H1 (cell line): ENCODE measurements around the gene CAVIN2. TPM values are rescaled to one million over a fixed set of nuclear protein-coding genes. Genes with fewer than 3 reads are reported as not detected.

Experiments used
- CTCF ChIA-PET: fragments of 300-600 bp; sonication (Branson Sonifier 250); formaldehyde crosslinking; loops from one replicate; lab custom pipeline; 2021; ENCODE audit not compliant: partially characterized antibody; lab: Charles Lee
- POLR2A ChIA-PET: fragments of 300-600 bp; sonication (Branson Sonifier 250); formaldehyde crosslinking; loops from one replicate; lab custom pipeline; 2021; ENCODE audit warnings: inconsistent platforms; ENCODE audit not compliant: partially characterized antibody; lab: Charles Lee
- DNase-seq, 2 experiments: peaks; one replicate each; pipeline versions ENCODE4 v3.0.0 to v3.0.0-alpha.2; 2010 to 2022; ENCODE audit warnings: low spot score in 2 of 2, low read depth in 1 of 2, mixed read lengths in 1 of 2
- FAIRE-seq: peaks from 2 replicates; lab custom pipeline; 2011; peaks lifted over from hg19 to GRCh38; lab: Jason Lieb, UNC
- H2AFZ ChIP-seq: 2 replicates; pipeline ENCODE4 v1.8.1; 2012; ENCODE audit warnings: low read length, inconsistent platforms
- H2AK5ac ChIP-seq: 2 replicates; pipeline ENCODE4 v1.6.1; 2013; ENCODE audit warnings: low read depth, low read length
- H2BK120ac ChIP-seq: replicated peaks from 2 replicates; pipeline ENCODE3; 2013; ENCODE audit warnings: low read depth, low read length, inconsistent platforms
- H2BK12ac ChIP-seq: 2 replicates; pipeline ENCODE4 v1.6.1; 2013; ENCODE audit warnings: low read depth, low read length
- H2BK15ac ChIP-seq: 2 replicates; pipeline ENCODE4 v1.6.1; 2013; ENCODE audit warnings: low read length
- H2BK20ac ChIP-seq: 2 replicates; pipeline ENCODE4 v1.6.1; 2013; ENCODE audit warnings: low read length
- H2BK5ac ChIP-seq: 2 replicates; pipeline ENCODE4 v1.6.1; 2013; ENCODE audit warnings: low read depth, low read length
- H3K14ac ChIP-seq: 2 replicates; pipeline ENCODE4 v1.6.1; 2013; ENCODE audit warnings: inconsistent platforms; ENCODE audit not compliant: insufficient read length
- H3K18ac ChIP-seq: 2 replicates; pipeline ENCODE4 v1.6.1; 2013; ENCODE audit warnings: low read length; ENCODE audit errors: extremely low read depth
- H3K23ac ChIP-seq: 2 replicates; pipeline ENCODE4 v1.6.1; 2013; ENCODE audit warnings: inconsistent platforms; ENCODE audit not compliant: insufficient read length
- H3K23me2 ChIP-seq: 2 replicates; pipeline ENCODE4 v1.6.1; 2013; ENCODE audit warnings: low read depth, low read length
- H3K27ac ChIP-seq: 2 replicates; pipeline ENCODE4 v1.6.1; 2011; ENCODE audit warnings: low read depth, low read length, inconsistent platforms
- H3K27me3 ChIP-seq, 4 experiments: replicated peaks in 1 of 4; 1 replicate in 1 of 4; 2 replicates in 3 of 4; pipeline versions ENCODE4 v1.6.1 to v1.8.1; 2011 to 2013; ENCODE audit warnings: low read length in 3 of 4, mild to moderate bottlenecking in 3 of 4, inconsistent platforms in 2 of 4, mixed read lengths in 2 of 4, moderate library complexity in 1 of 4; ENCODE audit not compliant: control insufficient read depth in 3 of 4, insufficient read depth in 3 of 4; ENCODE audit errors: extremely low read depth in 1 of 4
- H3K36me3 ChIP-seq, 4 experiments: 2 replicates each; pipeline versions ENCODE4 v1.6.1 to v1.8.1; 2011 to 2013; ENCODE audit warnings: mild to moderate bottlenecking in 4 of 4, low read length in 3 of 4, moderate library complexity in 2 of 4, control low read depth in 1 of 4, inconsistent platforms in 1 of 4; ENCODE audit not compliant: insufficient read depth in 4 of 4, control insufficient read depth in 2 of 4
- H3K4ac ChIP-seq: replicated peaks from 2 replicates; pipeline ENCODE3; 2013; ENCODE audit warnings: low read length, low read depth, mixed read lengths, inconsistent platforms; ENCODE audit not compliant: insufficient read length
- H3K4me1 ChIP-seq, 4 experiments: replicated peaks in 1 of 4; 1 replicate in 1 of 4; 2 replicates in 3 of 4; pipeline versions ENCODE4 v1.6.1 to v1.8.1; 2011 to 2013; ENCODE audit warnings: low read length in 3 of 4, inconsistent platforms in 2 of 4, mixed read lengths in 1 of 4; ENCODE audit not compliant: insufficient read depth in 4 of 4, control insufficient read depth in 3 of 4
- H3K4me2 ChIP-seq, 2 experiments: 2 replicates each; pipeline versions ENCODE4 v1.6.1 to v1.8.1; 2011 to 2013; ENCODE audit warnings: low read depth in 2 of 2, low read length in 2 of 2, control low read depth in 1 of 2, inconsistent platforms in 1 of 2, mild to moderate bottlenecking in 1 of 2; ENCODE audit not compliant: insufficient read depth in 1 of 2
- H3K4me3 ChIP-seq, 4 experiments: fragments of 200-600, 300-600 bp in 1 of 4; sonication (generic), shearing (Covaris generic), sonication (Bioruptor Twin) in 1 of 4; 2 replicates each; pipeline versions ENCODE4 v1.5.1 to v1.8.1; 2011 to 2016; ENCODE audit warnings: low read length in 4 of 4, low read depth in 3 of 4, control low read depth in 2 of 4, inconsistent platforms in 2 of 4, mild to moderate bottlenecking in 2 of 4, mixed read lengths in 1 of 4, moderate library complexity in 1 of 4; ENCODE audit not compliant: insufficient read depth in 2 of 4; ENCODE audit errors: extremely low read depth in 1 of 4
- H3K56ac ChIP-seq: replicated peaks from 2 replicates; pipeline ENCODE3; 2013; ENCODE audit warnings: low read depth, mild to moderate bottlenecking, mixed read lengths, low read length, inconsistent platforms; ENCODE audit not compliant: insufficient read length
- H3K79me1 ChIP-seq: 2 replicates; pipeline ENCODE4 v1.6.1; 2013; ENCODE audit warnings: low read depth, low read length, control low read depth
- H3K79me2 ChIP-seq, 2 experiments: 2 replicates each; pipeline versions ENCODE4 v1.6.1 to v1.8.1; 2012 to 2013; ENCODE audit warnings: low read length in 2 of 2, mild to moderate bottlenecking in 2 of 2, inconsistent platforms in 1 of 2; ENCODE audit not compliant: insufficient read depth in 2 of 2, control insufficient read depth in 1 of 2
- H3K9ac ChIP-seq, 4 experiments: replicated peaks in 1 of 4; 1 replicate in 1 of 4; 2 replicates in 3 of 4; pipeline versions ENCODE4 v1.6.1 to v1.8.1; 2011 to 2013; ENCODE audit warnings: low read depth in 3 of 4, low read length in 3 of 4, control low read depth in 2 of 4, mild to moderate bottlenecking in 2 of 4, moderate library complexity in 2 of 4, inconsistent platforms in 1 of 4; ENCODE audit errors: extremely low read depth in 1 of 4
- H3K9me3 ChIP-seq, 2 experiments: 2 replicates each; pipeline versions ENCODE4 v1.6.1 to v1.8.1; 2012 to 2013; ENCODE audit warnings: mild to moderate bottlenecking in 2 of 2, moderate library complexity in 2 of 2, control low read depth in 1 of 2, inconsistent platforms in 1 of 2, low read depth in 1 of 2, low read length in 1 of 2, mixed read lengths in 1 of 2; ENCODE audit not compliant: insufficient read depth in 2 of 2
- H4K20me1 ChIP-seq, 2 experiments: replicated peaks in 1 of 2; 2 replicates each; pipeline versions ENCODE3 to v1.8.1; 2011 to 2013; ENCODE audit warnings: inconsistent platforms in 2 of 2, low read length in 2 of 2, mild to moderate bottlenecking in 1 of 2; ENCODE audit not compliant: insufficient read depth in 2 of 2, control insufficient read depth in 1 of 2
- H4K5ac ChIP-seq: 2 replicates; pipeline ENCODE4 v1.6.1; 2013; ENCODE audit warnings: low read length, low read depth, mixed read lengths, inconsistent platforms; ENCODE audit not compliant: insufficient read length
- H4K8ac ChIP-seq: 2 replicates; pipeline ENCODE4 v1.8.0; 2013; ENCODE audit warnings: mild to moderate bottlenecking, moderate library complexity, low read length, inconsistent platforms; ENCODE audit not compliant: insufficient read depth; ENCODE audit errors: extremely low read depth
- H4K91ac ChIP-seq: replicated peaks from 2 replicates; pipeline ENCODE3; 2013; ENCODE audit warnings: low read length, mixed read lengths, inconsistent platforms; ENCODE audit not compliant: insufficient read length
- GTF2F1 ChIP-seq: IDR thresholded peaks from 2 replicates; pipeline ENCODE4 v1.6.1; 2012; ENCODE audit warnings: low read depth, low read length, improper control_type of control experiment, borderline replicate concordance
- SIX5 ChIP-seq: IDR thresholded peaks from 2 replicates; pipeline ENCODE4 v1.6.1; 2011; ENCODE audit warnings: mild to moderate bottlenecking, low read depth, low read length
- TCF12 ChIP-seq: IDR thresholded peaks from 2 replicates; pipeline ENCODE4 v1.6.1; 2011; ENCODE audit warnings: low read depth, mild to moderate bottlenecking, low read length
- WGBS, 2 experiments: shearing (Covaris generic) in 1 of 2; methylation state at CpG; one replicate each; pipeline versions ENCODE4 v1.1.6 to v1.1.7; 2013 to 2015; ENCODE audit warnings: low lambda C conversion rate in 2 of 2, mixed read lengths in 2 of 2, inconsistent platforms in 1 of 2, low coverage in 1 of 2, missing lambda C conversion rate in 1 of 2; ENCODE audit not compliant: insufficient replicate concordance in 2 of 2, insufficient coverage in 1 of 2, insufficient read length in 1 of 2; ENCODE audit errors: extremely low coverage in 1 of 2, missing lambda C conversion rate in 1 of 2; 5-methylcytosine and 5-hydroxymethylcytosine counted together
- polyA plus RNA-seq, 7 experiments: library from polyadenylated mRNA; depleted of rRNA in 3 of 7; stranded (reverse) in 5 of 7; unstranded in 2 of 7; fragments of >200 nt in 5 of 7; fragments of 200-250 nt in 2 of 7; gene quantifications; 1 replicate in 5 of 7; 2 replicates in 1 of 7; 4 replicates in 1 of 7; pipeline versions ENCODE4 v1.2.1 to v1.2.3, GENCODE V29; 2011 to 2013; ENCODE audit warnings: missing spikeins in 2 of 7, mixed read lengths in 2 of 7
- total RNA-seq: library from RNA; stranded (reverse); fragmentation: NEBNext Ultra II Directional; extraction: Animal tissue kit (Norgen Biotek cat#: 25700); gene quantifications from 2 replicates; pipeline ENCODE4 v1.2.1, GENCODE V29; 2021

Gene CAVIN2
- total and polyA plus RNA-seq, 2 of the 8 experiments (the other 6 are each of a cell fraction or from before 2014, with no cell fraction given): 0.03 TPM; not detected in 1

- no peak for DNase-seq
- Histone ChIP-seq H4K91ac (no peak overlapping the region), H2AK5ac (no peak overlapping the region), H3K18ac (no peak overlapping the region), H3K9ac (no peak overlapping the region), H3K23me2 (no peaks in the 10 kb centered on the region), H3K27me3 (no peaks in the 10 kb centered on the region), H2AFZ (no peak overlapping the region), H3K4ac (no peak overlapping the region), H4K8ac (no peak overlapping the region), H4K5ac (no peak overlapping the region), H2BK12ac (no peak overlapping the region), H3K9me3 (no peaks in the 10 kb centered on the region), H2BK15ac (no peak overlapping the region), H3K14ac (no peak overlapping the region), H4K20me1 (no peaks in the 10 kb centered on the region), H3K27ac (no peak overlapping the region), H3K56ac (no peak overlapping the region), H3K36me3 (no peaks in the 10 kb centered on the region), H3K79me1 (no peaks in the 10 kb centered on the region), H2BK5ac (no peak overlapping the region)
- TF ChIP-seq SIX5 (no peak), GTF2F1 (no peak), TCF12 (no peak)
- TF ChIP-seq, all 59 proteins: peak for 0
- ChIA-PET CTCF (interaction anchor here (1.0 to 2.1 kb wide), 5 partner anchors 7 to 288 kb away, joined by 3 to 6 read pairs (median 3); no protein-coding TSS in a partner anchor), POLR2A (no interaction called here)
- Histone ChIP-seq H3K4me3 (no peak overlapping the region), H2BK20ac (no peak overlapping the region), H3K23ac (no peak overlapping the region), H3K79me2 (no peaks in the 10 kb centered on the region), H3K4me2 (no peak overlapping the region), H3K4me1 (no peaks in the 10 kb centered on the region; a peak in 1 of 7 replicates), H2BK120ac (no peak overlapping the region)
- FAIRE-seq: no peak
- 87% methylated on average over 6 of the region's 6 CpGs; no CpG with 5 or more reads in 1 of the 2 experiments for WGBS, 2 experiments
Measured at GRCh38 chr2:191854382-191855372, 7.8 kb upstream of the CAVIN2 start.
